DOHH2 (cell line): ENCODE data around the gene PTGDR.

Source experiments
- CTCF ChIP-seq: fragments of 200-600 bp; sonication (generic); IDR thresholded peaks from one replicate; pipeline ENCODE4 v1.5.1; 2014; ENCODE audit warnings: antibody characterized with exemption, mild to moderate bottlenecking, low read depth, low read length; ENCODE audit not compliant: poor library complexity, severe bottlenecking
- EZH2phosphoT487 ChIP-seq: fragments of 200-600 bp; sonication (generic); IDR thresholded peaks from 2 replicates; pipeline ENCODE4 v1.6.1; 2017; ENCODE audit warnings: borderline replicate concordance, mild to moderate bottlenecking, antibody characterized with exemption, low read length, moderate library complexity, mixed read lengths

DNA sequence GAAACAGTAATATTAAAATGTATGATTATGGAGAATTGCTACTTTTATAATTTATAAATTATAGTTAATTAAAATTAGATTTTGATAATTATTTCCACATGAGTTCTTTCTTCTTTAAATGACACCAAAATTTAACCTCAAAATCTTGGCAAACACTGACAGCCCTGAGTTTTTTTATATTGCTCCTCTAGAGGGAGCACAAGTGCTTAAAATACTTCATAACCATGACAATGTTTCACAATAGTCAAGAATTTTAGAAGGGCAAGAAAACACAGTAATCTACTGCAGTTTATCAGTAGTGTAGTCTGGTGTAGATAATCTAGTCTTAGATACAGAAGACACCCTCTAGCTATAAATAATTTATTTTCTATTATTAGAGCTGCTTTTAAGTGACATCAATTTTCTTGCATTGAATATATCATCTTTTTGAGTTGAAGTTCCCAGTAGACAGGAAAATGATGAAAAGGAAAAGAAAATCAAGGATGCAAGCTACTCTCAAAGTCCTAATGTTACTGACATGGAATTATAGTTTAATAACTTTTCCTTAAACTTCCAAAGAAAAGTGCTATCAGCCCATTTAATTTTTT lies 32.3 kb downstream of the PTGDR start:
- TF ChIP-seq CTCF (peak; percentile 61), EZH2phosphoT487 (no peak)
